SK-N-SH treated with all-trans-retinoic acid at 6 μM for 48 hours (cell line): ENCODE data around the gene CHL1.

Experiments
- ATAC-seq: fragments of 200-7000 bp; cut with Tn5 transposase; 3 replicates; pipeline ENCODE4 v1.9.1; 2020; ENCODE audit warnings: mild to moderate bottlenecking, moderate library complexity
- ARNTL ChIP-seq: fragments of 450-650 bp; formaldehyde crosslinking; IDR thresholded peaks from 2 replicates; pipeline ENCODE4 v1.5.0; 2020; ENCODE audit warnings: low read depth, mild to moderate bottlenecking, moderate library complexity, borderline replicate concordance
- BACH2 ChIP-seq: fragments of 250-450 bp; sonication (Bioruptor Pico); IDR thresholded peaks from 2 replicates; pipeline ENCODE4 v1.9.0; 2021; ENCODE audit warnings: mild to moderate bottlenecking, borderline replicate concordance
- CREB5 ChIP-seq: fragments of 250-450 bp; sonication (Bioruptor Pico); IDR thresholded peaks from 2 replicates; pipeline ENCODE4 v1.5.1; 2020; ENCODE audit warnings: low read depth, mild to moderate bottlenecking, moderate library complexity
- CSDC2 ChIP-seq: fragments of 250-450 bp; sonication (Bioruptor Pico); IDR thresholded peaks from 2 replicates; pipeline ENCODE4 v1.5.0; 2020; ENCODE audit warnings: mild to moderate bottlenecking, moderate library complexity
- CSRNP3 ChIP-seq: fragments of 250-450 bp; sonication (Bioruptor Pico); IDR thresholded peaks from 2 replicates; pipeline ENCODE4 v1.5.1; 2021; ENCODE audit warnings: mild to moderate bottlenecking, moderate library complexity
- GLIS3 ChIP-seq: fragments of 250-450 bp; sonication (Bioruptor Pico); IDR thresholded peaks from 2 replicates; pipeline ENCODE4 v1.5.0; 2020; ENCODE audit warnings: mild to moderate bottlenecking, moderate library complexity
- OSR1 ChIP-seq: fragments of 250-450 bp; sonication (Bioruptor Pico); IDR thresholded peaks from 2 replicates; pipeline ENCODE4 v1.8.0; 2022; ENCODE audit warnings: moderate library complexity, mild to moderate bottlenecking, inconsistent platforms
- PATZ1 ChIP-seq: fragments of 250-450 bp; sonication (Bioruptor Pico); IDR thresholded peaks from 2 replicates; pipeline ENCODE4 v1.8.0; 2020; ENCODE audit warnings: mild to moderate bottlenecking, moderate library complexity, borderline replicate concordance
- PPARA ChIP-seq: fragments of 250-450 bp; sonication (Bioruptor Pico); IDR thresholded peaks from 2 replicates; pipeline ENCODE4 v1.5.0; 2020; ENCODE audit warnings: mild to moderate bottlenecking, borderline replicate concordance
- RARB ChIP-seq: fragments of 250-450 bp; sonication (Bioruptor Pico); IDR thresholded peaks from 2 replicates; pipeline ENCODE4 v1.8.0; 2021; ENCODE audit warnings: mild to moderate bottlenecking, moderate library complexity
- SNAI2 ChIP-seq: fragments of 250-450 bp; sonication (Bioruptor Pico); IDR thresholded peaks from 2 replicates; pipeline ENCODE4 v1.5.0; 2020; ENCODE audit warnings: mild to moderate bottlenecking, moderate library complexity
- TCF4 ChIP-seq: fragments of 250-450 bp; sonication (Bioruptor Pico); IDR thresholded peaks from 2 replicates; pipeline ENCODE4 v1.8.0; 2021; ENCODE audit warnings: mild to moderate bottlenecking, moderate library complexity, borderline replicate concordance
- TOX ChIP-seq: fragments of 250-450 bp; sonication (Bioruptor Pico); IDR thresholded peaks from 2 replicates; pipeline ENCODE4 v1.8.0; 2021; ENCODE audit warnings: mild to moderate bottlenecking, moderate library complexity, borderline replicate concordance
- ZNF70 ChIP-seq: fragments of 450-650 bp; formaldehyde crosslinking; IDR thresholded peaks from 2 replicates; pipeline ENCODE4 v1.5.0; 2020; ENCODE audit warnings: mild to moderate bottlenecking, moderate library complexity
- TF ChIP-seq, protein P1 (sequence below): fragments of 250-450 bp; sonication (Bioruptor Pico); IDR thresholded peaks from 2 replicates; pipeline ENCODE4 v1.5.0; 2020; ENCODE audit warnings: mild to moderate bottlenecking, moderate library complexity
- TF ChIP-seq, protein P2 (sequence below): fragments of 250-450 bp; sonication (Bioruptor Pico); IDR thresholded peaks from 2 replicates; pipeline ENCODE4 v1.8.0; 2021; ENCODE audit warnings: low read depth, mild to moderate bottlenecking, moderate library complexity, borderline replicate concordance

Gene CHL1

GRCh38 chr3:264394-265156 is 68.0 kb downstream of the CHL1 start (continued):
- TF ChIP-seq, protein P1, sequence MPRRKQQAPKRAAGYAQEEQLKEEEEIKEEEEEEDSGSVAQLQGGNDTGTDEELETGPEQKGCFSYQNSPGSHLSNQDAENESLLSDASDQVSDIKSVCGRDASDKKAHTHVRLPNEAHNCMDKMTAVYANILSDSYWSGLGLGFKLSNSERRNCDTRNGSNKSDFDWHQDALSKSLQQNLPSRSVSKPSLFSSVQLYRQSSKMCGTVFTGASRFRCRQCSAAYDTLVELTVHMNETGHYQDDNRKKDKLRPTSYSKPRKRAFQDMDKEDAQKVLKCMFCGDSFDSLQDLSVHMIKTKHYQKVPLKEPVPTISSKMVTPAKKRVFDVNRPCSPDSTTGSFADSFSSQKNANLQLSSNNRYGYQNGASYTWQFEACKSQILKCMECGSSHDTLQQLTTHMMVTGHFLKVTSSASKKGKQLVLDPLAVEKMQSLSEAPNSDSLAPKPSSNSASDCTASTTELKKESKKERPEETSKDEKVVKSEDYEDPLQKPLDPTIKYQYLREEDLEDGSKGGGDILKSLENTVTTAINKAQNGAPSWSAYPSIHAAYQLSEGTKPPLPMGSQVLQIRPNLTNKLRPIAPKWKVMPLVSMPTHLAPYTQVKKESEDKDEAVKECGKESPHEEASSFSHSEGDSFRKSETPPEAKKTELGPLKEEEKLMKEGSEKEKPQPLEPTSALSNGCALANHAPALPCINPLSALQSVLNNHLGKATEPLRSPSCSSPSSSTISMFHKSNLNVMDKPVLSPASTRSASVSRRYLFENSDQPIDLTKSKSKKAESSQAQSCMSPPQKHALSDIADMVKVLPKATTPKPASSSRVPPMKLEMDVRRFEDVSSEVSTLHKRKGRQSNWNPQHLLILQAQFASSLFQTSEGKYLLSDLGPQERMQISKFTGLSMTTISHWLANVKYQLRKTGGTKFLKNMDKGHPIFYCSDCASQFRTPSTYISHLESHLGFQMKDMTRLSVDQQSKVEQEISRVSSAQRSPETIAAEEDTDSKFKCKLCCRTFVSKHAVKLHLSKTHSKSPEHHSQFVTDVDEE, result no peak
- TF ChIP-seq CREB5 (CRISPR knock-in tag), result no peak
- no peak for TF ChIP-seq PPARA (CRISPR knock-in tag)

DNA sequence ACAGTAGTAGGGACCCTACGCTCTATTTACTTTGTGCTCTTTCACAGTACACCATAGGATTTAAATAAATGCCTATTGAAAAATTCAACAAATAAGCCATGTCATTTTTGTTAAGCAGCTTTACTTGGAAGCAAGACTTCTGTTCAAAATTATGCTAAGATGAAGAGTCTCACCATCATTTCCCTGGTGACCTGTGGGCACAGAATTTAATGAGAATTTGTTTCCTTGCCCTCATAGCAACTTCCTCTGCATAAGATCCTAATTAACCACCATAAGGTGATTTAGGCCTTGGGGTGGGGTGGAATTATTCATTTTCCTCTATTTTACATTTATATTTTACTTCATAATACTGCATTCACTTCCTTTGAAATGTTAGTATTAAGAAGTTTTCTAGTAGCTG is 70.5 kb downstream of the CHL1 start:
- no peak for ATAC-seq
- TF ChIP-seq, protein P1, result no peak
- no peak for TF ChIP-seq SNAI2 (CRISPR knock-in tag)
- no peak for TF ChIP-seq PATZ1 (CRISPR knock-in tag)
- no peak for TF ChIP-seq ZNF70
- no peak for TF ChIP-seq GLIS3 (CRISPR knock-in tag)
- TF ChIP-seq BACH2, result no peak
- TF ChIP-seq TCF4 (CRISPR knock-in tag), result no peak
- TF ChIP-seq PPARA (CRISPR knock-in tag), result no peak
- no peak for TF ChIP-seq RARB (CRISPR knock-in tag)
- TF ChIP-seq, protein P2, sequence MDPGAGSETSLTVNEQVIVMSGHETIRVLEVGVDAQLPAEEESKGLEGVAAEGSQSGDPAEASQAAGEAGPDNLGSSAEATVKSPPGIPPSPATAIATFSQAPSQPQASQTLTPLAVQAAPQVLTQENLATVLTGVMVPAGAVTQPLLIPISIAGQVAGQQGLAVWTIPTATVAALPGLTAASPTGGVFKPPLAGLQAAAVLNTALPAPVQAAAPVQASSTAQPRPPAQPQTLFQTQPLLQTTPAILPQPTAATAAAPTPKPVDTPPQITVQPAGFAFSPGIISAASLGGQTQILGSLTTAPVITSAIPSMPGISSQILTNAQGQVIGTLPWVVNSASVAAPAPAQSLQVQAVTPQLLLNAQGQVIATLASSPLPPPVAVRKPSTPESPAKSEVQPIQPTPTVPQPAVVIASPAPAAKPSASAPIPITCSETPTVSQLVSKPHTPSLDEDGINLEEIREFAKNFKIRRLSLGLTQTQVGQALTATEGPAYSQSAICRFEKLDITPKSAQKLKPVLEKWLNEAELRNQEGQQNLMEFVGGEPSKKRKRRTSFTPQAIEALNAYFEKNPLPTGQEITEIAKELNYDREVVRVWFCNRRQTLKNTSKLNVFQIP (CRISPR knock-in tag), result no peak

GRCh38 chr3:270688-271087 is 74.1 kb downstream of the CHL1 start:
- ATAC-seq, result no peak
- TF ChIP-seq RARB (CRISPR knock-in tag) (no peak), SNAI2 (CRISPR knock-in tag) (no peak), OSR1 (CRISPR knock-in tag) (no peak), TOX (CRISPR knock-in tag) (no peak), CSRNP3 (CRISPR knock-in tag) (no peak), CREB5 (CRISPR knock-in tag) (no peak), ARNTL (CRISPR knock-in tag) (no peak), TCF4 (CRISPR knock-in tag) (no peak), BACH2 (no peak), CSDC2 (CRISPR knock-in tag) (no peak), ZNF70 (no peak)
- TF ChIP-seq, protein P1, result no peak
